H9 (cell line): ENCODE measurements around the gene RIMS1. TPM values are rescaled to one million over a fixed set of nuclear protein-coding genes. Genes with fewer than 3 reads are reported as not detected.

Source experiments
- DNase-seq: peaks from one replicate; pipeline ENCODE4 v3.0.0-alpha.2; 2017
- H2AFZ ChIP-seq: one replicate; pipeline ENCODE4 v1.6.1; 2013; ENCODE audit warnings: mild to moderate bottlenecking, low read length, control low read depth, moderate library complexity
- H2AK5ac ChIP-seq: 2 replicates; pipeline ENCODE4 v1.6.1; 2013; ENCODE audit warnings: low read length, control low read depth, mixed read lengths; ENCODE audit not compliant: insufficient read length
- H2BK120ac ChIP-seq: one replicate; pipeline ENCODE4 v1.6.1; 2013; ENCODE audit warnings: low read depth, mild to moderate bottlenecking, low read length, control low read depth, inconsistent platforms; ENCODE audit not compliant: poor library complexity, severe bottlenecking
- H2BK12ac ChIP-seq: 2 replicates; pipeline ENCODE4 v1.6.1; 2013; ENCODE audit warnings: low read length, control low read depth, mixed read lengths, low read depth; ENCODE audit not compliant: insufficient read length
- H2BK15ac ChIP-seq: 2 replicates; pipeline ENCODE4 v1.6.1; 2013; ENCODE audit warnings: low read depth, low read length, control low read depth
- H2BK20ac ChIP-seq: one replicate; pipeline ENCODE4 v1.6.1; 2013; ENCODE audit warnings: low read depth, mild to moderate bottlenecking, low read length, control low read depth, inconsistent platforms; ENCODE audit not compliant: poor library complexity, severe bottlenecking
- H2BK5ac ChIP-seq: 2 replicates; pipeline ENCODE4 v1.6.1; 2013; ENCODE audit warnings: low read length, control low read depth, mixed read lengths; ENCODE audit not compliant: insufficient read length
- H3K14ac ChIP-seq: 2 replicates; pipeline ENCODE4 v1.6.1; 2013; ENCODE audit warnings: low read length, control low read depth; ENCODE audit not compliant: insufficient read depth
- H3K18ac ChIP-seq: 2 replicates; pipeline ENCODE4 v1.6.1; 2013; ENCODE audit warnings: low read depth, mild to moderate bottlenecking, mixed read lengths, low read length, control low read depth; ENCODE audit not compliant: insufficient read length
- H3K23ac ChIP-seq: 2 replicates; pipeline ENCODE4 v1.6.1; 2013; ENCODE audit warnings: low read length, control low read depth, mixed read lengths, low read depth; ENCODE audit not compliant: insufficient read length
- H3K23me2 ChIP-seq: 2 replicates; pipeline ENCODE4 v1.6.1; 2013; ENCODE audit warnings: low read depth, mild to moderate bottlenecking, mixed read lengths, low read length, control low read depth; ENCODE audit not compliant: insufficient read length, poor library complexity, severe bottlenecking
- H3K27ac ChIP-seq: 2 replicates; pipeline ENCODE4 v1.5.1; 2013; ENCODE audit warnings: low read length, control low read depth, mixed read lengths, low read depth; ENCODE audit not compliant: insufficient read length
- H3K27me3 ChIP-seq: 2 replicates; pipeline ENCODE4 v1.6.1; 2013; ENCODE audit warnings: low read length, control low read depth, inconsistent platforms; ENCODE audit not compliant: insufficient read depth
- H3K4ac ChIP-seq: 2 replicates; pipeline ENCODE4 v1.6.1; 2013; ENCODE audit warnings: low read depth, mild to moderate bottlenecking, control low read depth, inconsistent platforms, low read length, moderate library complexity
- H3K4me1 ChIP-seq: 2 replicates; pipeline ENCODE4 v1.6.1; 2013; ENCODE audit warnings: low read length, control low read depth, inconsistent platforms; ENCODE audit not compliant: insufficient read depth
- H3K4me2 ChIP-seq: 2 replicates; pipeline ENCODE4 v1.6.1; 2013; ENCODE audit warnings: low read length, control low read depth, mixed read lengths; ENCODE audit not compliant: insufficient read length, insufficient read depth
- H3K56ac ChIP-seq: 2 replicates; pipeline ENCODE4 v1.6.1; 2013; ENCODE audit warnings: low read depth, mild to moderate bottlenecking, mixed read lengths, low read length, control low read depth; ENCODE audit not compliant: insufficient read length
- H3K79me1 ChIP-seq: 2 replicates; pipeline ENCODE4 v1.6.1; 2013; ENCODE audit warnings: low read depth, mild to moderate bottlenecking, moderate library complexity, low read length, control low read depth, inconsistent platforms; ENCODE audit not compliant: insufficient read depth, poor library complexity, severe bottlenecking
- H3K79me2 ChIP-seq: 2 replicates; pipeline ENCODE4 v1.6.1; 2013; ENCODE audit warnings: low read length, control low read depth, inconsistent platforms; ENCODE audit not compliant: insufficient read depth
- H3K9ac ChIP-seq: 2 replicates; pipeline ENCODE4 v1.6.1; 2013; ENCODE audit warnings: low read length, control low read depth, mixed read lengths; ENCODE audit not compliant: insufficient read length; ENCODE audit errors: extremely low read depth
- H3K9me3 ChIP-seq: one replicate; pipeline ENCODE4 v1.6.1; 2013; ENCODE audit warnings: low read depth, low read length, inconsistent platforms; ENCODE audit not compliant: control insufficient read depth
- H3T11ph ChIP-seq: one replicate; pipeline ENCODE4 v1.6.1; 2013; ENCODE audit warnings: mild to moderate bottlenecking, low read length, control low read depth, inconsistent platforms
- H4K20me1 ChIP-seq: one replicate; pipeline ENCODE4 v1.6.1; 2013; ENCODE audit not compliant: control insufficient read depth, insufficient read length, insufficient read depth
- H4K5ac ChIP-seq: 2 replicates; pipeline ENCODE4 v1.6.1; 2013; ENCODE audit warnings: low read depth, mild to moderate bottlenecking, mixed read lengths, low read length, control low read depth; ENCODE audit not compliant: insufficient read length
- H4K8ac ChIP-seq: replicated peaks from 2 replicates; pipeline ENCODE4 v1.6.1; 2013; ENCODE audit warnings: low read length, control low read depth, mixed read lengths, low read depth; ENCODE audit not compliant: insufficient read length
- H4K91ac ChIP-seq: 2 replicates; pipeline ENCODE4 v1.6.1; 2013; ENCODE audit warnings: low read depth, mild to moderate bottlenecking, moderate library complexity, mixed read lengths, low read length, control low read depth; ENCODE audit not compliant: insufficient read length
- H3K27ac Mint-ChIP-seq, 3 experiments: 2 replicates in 2 of 3; 3 replicates in 1 of 3; pipeline ENCODE4 v1.8.0; 2020 to 2021; ENCODE audit warnings: mixed read lengths in 3 of 3, mild to moderate bottlenecking in 1 of 3, moderate library complexity in 1 of 3
- H3K27me3 Mint-ChIP-seq: 2 replicates; pipeline ENCODE4 v1.8.0; 2021; ENCODE audit warnings: low read depth, mild to moderate bottlenecking, moderate library complexity, mixed read lengths
- H3K36me3 Mint-ChIP-seq, 3 experiments: 2 replicates in 2 of 3; 3 replicates in 1 of 3; pipeline ENCODE4 v1.8.0; 2020 to 2021; ENCODE audit warnings: low read depth in 3 of 3, mixed read lengths in 3 of 3; ENCODE audit not compliant: insufficient read depth in 1 of 3
- H3K4me1 Mint-ChIP-seq, 2 experiments: 2 replicates each; pipeline ENCODE4 v1.8.0; 2020; ENCODE audit warnings: mixed read lengths in 2 of 2
- H3K4me3 Mint-ChIP-seq, 2 experiments: 2 replicates in 1 of 2; 3 replicates in 1 of 2; pipeline ENCODE4 v1.8.0; 2020 to 2021; ENCODE audit warnings: mild to moderate bottlenecking in 2 of 2, mixed read lengths in 2 of 2, moderate library complexity in 1 of 2
- H3K9me3 Mint-ChIP-seq, 2 experiments: 2 replicates in 1 of 2; 3 replicates in 1 of 2; pipeline ENCODE4 v1.8.0; 2020; ENCODE audit warnings: mild to moderate bottlenecking in 2 of 2, mixed read lengths in 2 of 2, moderate library complexity in 1 of 2
- WGBS: extraction: QIAGEN DNeasy Blood & Tissue Kit; methylation state at CpG from one replicate; pipeline ENCODE4 v1.1.7; 2013; ENCODE audit warnings: missing lambda C conversion rate, low lambda C conversion rate, mixed read lengths; ENCODE audit not compliant: insufficient read length; ENCODE audit errors: extremely low coverage; 5-methylcytosine and 5-hydroxymethylcytosine counted together
- total RNA-seq: library from RNA; stranded (reverse); gene quantifications from 2 replicates; pipeline ENCODE4 v1.2.1, GENCODE V29; 2021
- TF ChIP-seq, protein P1 (sequence below): fragments of 200-600 bp; sonication (generic); conservative IDR thresholded peaks from 3 replicates; pipeline ENCODE4 v1.8.0; 2021; ENCODE audit warnings: antibody characterized with exemption, mild to moderate bottlenecking

Gene RIMS1
- total RNA-seq, 1 experiment from 2014 or later, result 0.83 TPM

DNA sequence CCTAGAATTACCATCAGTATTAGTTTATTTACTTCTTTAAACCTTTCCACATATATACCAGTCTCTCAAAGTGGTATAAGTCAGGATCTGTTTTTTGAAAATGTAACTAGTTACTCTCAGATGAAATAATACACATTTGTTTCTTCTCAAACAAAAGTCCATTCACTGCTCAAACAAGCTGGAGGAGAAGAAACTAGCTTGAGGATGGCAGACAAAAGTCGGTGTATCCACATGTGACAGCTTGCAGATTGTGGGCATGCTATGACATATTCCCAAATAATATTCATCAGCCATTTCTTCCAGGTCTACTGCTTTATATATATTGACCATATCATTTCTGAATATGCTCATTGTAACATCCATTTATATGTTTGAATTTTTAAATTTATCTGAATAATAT lies 538.1 kb downstream of the RIMS1 start:
- Histone ChIP-seq H2AK5ac (no peak overlapping the region), H2AFZ (no peak overlapping the region), H3K4ac (no peak overlapping the region), H2BK120ac (no peak overlapping the region), H4K5ac (no peak overlapping the region), H3K27me3 (no peaks in the 10 kb centered on the region), H3T11ph (no peak overlapping the region), H3K79me1 (no peaks in the 10 kb centered on the region), H4K91ac (no peak overlapping the region), H3K14ac (no peak overlapping the region), H3K9me3 (no peaks in the 10 kb centered on the region), H3K79me2 (no peaks in the 10 kb centered on the region), H3K23ac (no peak overlapping the region), H4K20me1 (no peaks in the 10 kb centered on the region), H3K56ac (no peak overlapping the region), H2BK15ac (no peak overlapping the region), H3K4me2 (no peak overlapping the region), H2BK5ac (no peak overlapping the region), H4K8ac (no peak overlapping the region), H3K4me1 (no peaks in the 10 kb centered on the region), H3K27ac (no peak overlapping the region), H3K9ac (no peak overlapping the region), H3K18ac (no peak overlapping the region), H2BK12ac (no peak overlapping the region), H2BK20ac (no peak overlapping the region), H3K23me2 (no peaks in the 10 kb centered on the region)
- H3K27ac Mint-ChIP-seq, result no peak overlapping the region
- H3K4me3 Mint-ChIP-seq, result no peak overlapping the region
- H3K27me3 Mint-ChIP-seq, result no peaks in the 10 kb centered on the region
- peaks cover 3 to 11% of the 10 kb centered on the region in 2 experiments; a peak in 3 of 5 replicates for H3K9me3 Mint-ChIP-seq
- DNase-seq, result no peak
- TF ChIP-seq, protein P1, sequence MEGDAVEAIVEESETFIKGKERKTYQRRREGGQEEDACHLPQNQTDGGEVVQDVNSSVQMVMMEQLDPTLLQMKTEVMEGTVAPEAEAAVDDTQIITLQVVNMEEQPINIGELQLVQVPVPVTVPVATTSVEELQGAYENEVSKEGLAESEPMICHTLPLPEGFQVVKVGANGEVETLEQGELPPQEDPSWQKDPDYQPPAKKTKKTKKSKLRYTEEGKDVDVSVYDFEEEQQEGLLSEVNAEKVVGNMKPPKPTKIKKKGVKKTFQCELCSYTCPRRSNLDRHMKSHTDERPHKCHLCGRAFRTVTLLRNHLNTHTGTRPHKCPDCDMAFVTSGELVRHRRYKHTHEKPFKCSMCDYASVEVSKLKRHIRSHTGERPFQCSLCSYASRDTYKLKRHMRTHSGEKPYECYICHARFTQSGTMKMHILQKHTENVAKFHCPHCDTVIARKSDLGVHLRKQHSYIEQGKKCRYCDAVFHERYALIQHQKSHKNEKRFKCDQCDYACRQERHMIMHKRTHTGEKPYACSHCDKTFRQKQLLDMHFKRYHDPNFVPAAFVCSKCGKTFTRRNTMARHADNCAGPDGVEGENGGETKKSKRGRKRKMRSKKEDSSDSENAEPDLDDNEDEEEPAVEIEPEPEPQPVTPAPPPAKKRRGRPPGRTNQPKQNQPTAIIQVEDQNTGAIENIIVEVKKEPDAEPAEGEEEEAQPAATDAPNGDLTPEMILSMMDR, result no peak
- peaks cover 4 to 5% of the 10 kb centered on the region in 2 experiments for H3K4me1 Mint-ChIP-seq
- no CpG with 5 or more reads among the region's 1 CpG for WGBS
- H3K36me3 Mint-ChIP-seq, result peaks cover 0 to 5% (median 0%) of the 10 kb centered on the region in 3 experiments; a peak in 2 of 7 replicates
